Heart right ventricle (tissue), 16 donors: ENCODE results near the gene OTOG. TPM values are rescaled to one million over a fixed set of nuclear protein-coding genes. Genes with fewer than 3 reads are reported as not detected.

ENCODE experiments used
- ATAC-seq, 8 donors: fragments of 200-7000 bp; cut with Tn5 transposase; one replicate each; pipeline ENCODE4 v1.9.1; 2020; ENCODE audit warnings: mild to moderate bottlenecking in 8 of 8, moderate library complexity in 8 of 8, moderate number of reproducible peaks in 1 of 8
- DNase-seq, 2 donors: peaks; one replicate each; pipeline ENCODE4 v3.0.0-alpha.2; 2020
- H3K27ac ChIP-seq, 10 donors: fragments of 200-600 bp; sonication (generic) in 2 of 10; one replicate each; pipeline versions ENCODE4 v1.5.0 to v1.8.0; 2020 to 2022; ENCODE audit warnings: mild to moderate bottlenecking in 3 of 10
- H3K27me3 ChIP-seq, 7 donors: fragments of 200-600 bp; one replicate each; pipeline ENCODE4 v1.8.0; 2021 to 2022; ENCODE audit warnings: mild to moderate bottlenecking in 2 of 7
- H3K36me3 ChIP-seq, 9 donors: fragments of 200-600 bp; sonication (generic) in 1 of 9; one replicate each; pipeline versions ENCODE4 v1.5.0 to v1.8.0; 2020 to 2022; ENCODE audit warnings: mild to moderate bottlenecking in 2 of 9
- H3K4me1 ChIP-seq, 9 donors: fragments of 200-600 bp; sonication (generic) in 1 of 9; one replicate each; pipeline versions ENCODE4 v1.5.0 to v1.8.0; 2020 to 2022; ENCODE audit warnings: mild to moderate bottlenecking in 4 of 9
- H3K4me3 ChIP-seq, 10 donors: fragments of 200-600 bp; sonication (generic) in 2 of 10; one replicate each; pipeline versions ENCODE4 v1.5.0 to v1.8.0; 2020 to 2022; ENCODE audit warnings: mild to moderate bottlenecking in 7 of 10, moderate library complexity in 2 of 10
- H3K9me3 ChIP-seq, 11 donors: fragments of 200-600 bp in 10 of 11; sonication (generic) in 2 of 11; one replicate each; pipeline versions ENCODE4 v1.5.0 to v1.8.0; 2013 to 2022; ENCODE audit warnings: mild to moderate bottlenecking in 2 of 11, control low read depth in 1 of 11, moderate library complexity in 1 of 11
- CTCF ChIP-seq, 9 donors: fragments of 200-600 bp; sonication (generic) in 2 of 9; IDR thresholded peaks; one replicate each; pipeline versions ENCODE4 v1.5.0 to v1.8.0; 2021 to 2022; ENCODE audit warnings: antibody characterized with exemption in 9 of 9, mild to moderate bottlenecking in 5 of 9, moderate library complexity in 1 of 9
- WGBS, 2 donors: extraction: QIAGEN DNeasy Blood & Tissue Kit; methylation state at CpG; one replicate each; pipeline ENCODE4 v1.1.7; 2013; ENCODE audit warnings: inconsistent platforms in 1 of 2; 5-methylcytosine and 5-hydroxymethylcytosine counted together
- intact Hi-C, 10 donors: fragments of 100-400 bp; cut with DNase I; formaldehyde crosslinking; loops; one replicate each; pipeline versions ENCODE4 v1.11.1 to v1.14.2; 2022
- polyA plus RNA-seq, 2 donors: library from polyadenylated mRNA; stranded (reverse); fragments of 200-250 nt; gene quantifications; one replicate each; pipeline ENCODE4 v1.2.3, GENCODE V29; 2013
- total RNA-seq, 10 donors: library from RNA; stranded (reverse); fragmentation: NEBNext Ultra II Directional in 3 of 10; extraction: Animal tissue kit (Norgen Biotek cat#: 25700) in 3 of 10; gene quantifications; one replicate each; pipeline versions ENCODE4 v1.2.1 to v1.2.4, GENCODE V29; 2021 to 2023
- donor health status: Arrhythmogenic right ventricular cardiomyopathy.
- donor health status: ischemic (EF 13 %, LVEDD 7.1; RV severe dilation, severe dysfunction).
- donor health status: healthy with polysubstance abuse.
- donor health status: DM: no; HTN: yes; CAD: no.
- donor health status: DM: no; HTN: no; CAD: no.
- donor health status: ischemic (EF 25% LVEDD 6.9; RV normal size, moderate dysfunction).
- donor health status: ischemic (EF 25% LVEDD 5.7; RV mildly dilated, moderate dysfunction).
- donor health status: healthy.
- donor health status: DM: yes; HTN: yes; CAD: no.
- donor health status: Ischemic cardiomyopathy.
- donor health status: ischemic (EF 35%, LVEDD 5.7; RV mildly dilated, moderate dysfunction).
- donor health status: nonischemic (EF 11% LVEDD 7.7; RV severe dilation, severe dysfunction).
- donor health status: DM: yes; HTN: yes; CAD: no.
- donor health status: PGD.
- donor health status: ischemic (EF 29% LVEDD 5.4; RV normal size, mild dysfunction).
- donor health status: nonischemic (EF 23%, LVEDD 6.1; RV moderate dilation, normal function).

Gene OTOG
- total and polyA plus RNA-seq, 12 donors: not detected

- H3K4me3 ChIP-seq: no peak overlapping the region
- H3K9me3 ChIP-seq: no peaks in the 10 kb centered on the region
- TF ChIP-seq CTCF (IDR thresholded peaks at IDR 0.05): no peak
- H3K36me3 ChIP-seq: no peaks in the 10 kb centered on the region
- intact Hi-C loops: no loop called here
- ATAC-seq (no peak), DNase-seq (no peak)
- no peak overlapping the region for H3K27ac ChIP-seq
- peaks cover 0 to 15% (median 0%) of the 10 kb centered on the region in 7 donors for H3K27me3 ChIP-seq
- H3K4me1 ChIP-seq: no peaks in the 10 kb centered on the region
- 90 to 97% methylated on average over 8 of the region's 8 CpGs for WGBS, 2 donors
These were observed 9.9 kb downstream of the OTOG start for GRCh38 chr11:17556999-17557398.

- WGBS, 2 donors: 79 to 81% methylated on average over 15 of the region's 15 CpGs
- ATAC-seq (peak in 1 of 8 donors; percentile 8), DNase-seq (no peak)
- intact Hi-C loops: no loop called here
- no peaks in the 10 kb centered on the region for H3K36me3 ChIP-seq
- no peak overlapping the region for H3K27ac ChIP-seq
- no peak for TF ChIP-seq CTCF (IDR thresholded peaks at IDR 0.05)
- no peaks in the 10 kb centered on the region for H3K9me3 ChIP-seq
- no peaks in the 10 kb centered on the region for H3K4me1 ChIP-seq
- H3K27me3 ChIP-seq: peaks cover 0 to 10% (median 0%) of the 10 kb centered on the region in 7 donors
- no peak overlapping the region for H3K4me3 ChIP-seq
These were observed 11.1 kb downstream of the OTOG start for GRCh38 chr11:17558025-17558780.

- Histone ChIP-seq H3K27ac (no peak overlapping the region), H3K9me3 (no peaks in the 10 kb centered on the region), H3K4me3 (no peak overlapping the region), H3K27me3 (peaks cover 0 to 10% (median 0%) of the 10 kb centered on the region in 7 donors), H3K36me3 (no peaks in the 10 kb centered on the region), H3K4me1 (no peaks in the 10 kb centered on the region)
- no peak for TF ChIP-seq CTCF (IDR thresholded peaks at IDR 0.05)
- WGBS, 2 donors: 83 to 87% methylated on average over 9 of the region's 9 CpGs
- ATAC-seq (no peak), DNase-seq (no peak)
- intact Hi-C loops: no loop called here
These were observed 11.9 kb downstream of the OTOG start for GRCh38 chr11:17558916-17559315.

GRCh38 chr11:17559341-17560087, 12.5 kb downstream of the OTOG start:
- peaks cover 0 to 7% (median 0%) of the 10 kb centered on the region in 7 donors for H3K27me3 ChIP-seq
- no peak overlapping the region for H3K4me3 ChIP-seq
- no peaks in the 10 kb centered on the region for H3K9me3 ChIP-seq
- WGBS, 2 donors: 78 to 80% methylated on average over 9 of the region's 9 CpGs
- ATAC-seq (no peak), DNase-seq (no peak)
- intact Hi-C loops: no loop called here
- peaks cover 0 to 6% (median 0%) of the 10 kb centered on the region in 9 donors for H3K4me1 ChIP-seq
- no peak overlapping the region for H3K27ac ChIP-seq
- no peaks in the 10 kb centered on the region for H3K36me3 ChIP-seq
- TF ChIP-seq CTCF (IDR thresholded peaks at IDR 0.05): no peak
